ENCODE data around the gene LONRF3.

The LONRF3 gene

DNA sequence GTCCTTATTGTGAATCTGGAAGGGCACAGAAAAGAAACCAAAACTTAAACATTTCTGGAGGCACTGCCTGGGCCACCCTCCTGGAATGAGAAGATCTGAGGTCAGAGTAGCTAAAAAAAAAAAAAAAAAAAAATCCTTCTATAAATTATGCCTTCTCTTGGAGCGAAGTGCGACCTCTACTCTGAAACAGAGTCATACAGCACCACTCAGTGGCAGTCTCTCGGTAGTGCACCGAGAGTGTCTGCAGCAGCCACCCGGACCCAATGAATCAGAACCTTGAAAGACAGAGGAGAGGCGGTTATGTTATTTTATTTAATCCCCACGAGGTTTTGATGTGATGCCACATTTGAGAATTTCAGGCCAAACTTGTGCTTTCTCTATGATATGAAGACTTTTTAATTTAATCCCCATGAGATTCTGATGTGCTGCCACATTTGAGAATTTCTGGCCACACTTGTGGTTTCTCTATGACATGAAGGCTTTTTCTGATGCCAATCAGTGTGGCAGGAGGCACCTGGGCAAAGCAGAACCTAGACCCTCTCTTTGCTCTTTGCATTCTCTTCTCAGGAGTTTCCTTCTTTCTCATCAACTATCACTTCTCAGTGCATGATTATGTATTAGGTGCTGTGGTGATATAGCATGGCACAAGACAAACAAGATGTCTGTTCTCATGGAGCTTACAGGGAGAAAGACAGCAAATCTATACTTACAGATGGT is 92.8 kb downstream of the LONRF3 start:
- Histone ChIP-seq H3K9me3 (ENCODE audit: control insufficient read depth, insufficient read depth, low read depth, low read length) (no peaks in the 10 kb centered on the region), H3K4me3 (ENCODE audit: low read depth, low read length) (no peak overlapping the region), H3K27ac (ENCODE audit: extremely low read depth, low read depth, low read length) (no peak overlapping the region), H3K4me1 (ENCODE audit: control insufficient read depth, insufficient read depth, low read length) (no peaks in the 10 kb centered on the region), H3K36me3 (ENCODE audit: control insufficient read depth in 2 of 2, insufficient read depth in 1 of 2, low read length in 2 of 2) (no peaks in the 10 kb centered on the region)
- POLR2A ChIA-PET, result interaction anchor here (0.6 to 0.9 kb wide), 2 partner anchors 59 to 244 kb away, joined by 4 to 6 read pairs; partner anchors contain the start of gene ZCCHC12
- CTCF ChIA-PET, result interaction anchor here (0.6 to 7.7 kb wide), 32 partner anchors 8 to 916 kb away, joined by 3 to 42 read pairs (median 4); no protein-coding TSS in a partner anchor
- TF ChIP-seq, protein P1, sequence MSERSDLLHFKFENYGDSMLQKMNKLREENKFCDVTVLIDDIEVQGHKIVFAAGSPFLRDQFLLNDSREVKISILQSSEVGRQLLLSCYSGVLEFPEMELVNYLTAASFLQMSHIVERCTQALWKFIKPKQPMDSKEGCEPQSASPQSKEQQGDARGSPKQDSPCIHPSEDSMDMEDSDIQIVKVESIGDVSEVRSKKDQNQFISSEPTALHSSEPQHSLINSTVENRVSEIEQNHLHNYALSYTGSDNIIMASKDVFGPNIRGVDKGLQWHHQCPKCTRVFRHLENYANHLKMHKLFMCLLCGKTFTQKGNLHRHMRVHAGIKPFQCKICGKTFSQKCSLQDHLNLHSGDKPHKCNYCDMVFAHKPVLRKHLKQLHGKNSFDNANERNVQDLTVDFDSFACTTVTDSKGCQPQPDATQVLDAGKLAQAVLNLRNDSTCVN (tag by site-specific recombination; optimal IDR thresholded peaks at IDR 0.05), result no peak
- TF ChIP-seq, protein P2, sequence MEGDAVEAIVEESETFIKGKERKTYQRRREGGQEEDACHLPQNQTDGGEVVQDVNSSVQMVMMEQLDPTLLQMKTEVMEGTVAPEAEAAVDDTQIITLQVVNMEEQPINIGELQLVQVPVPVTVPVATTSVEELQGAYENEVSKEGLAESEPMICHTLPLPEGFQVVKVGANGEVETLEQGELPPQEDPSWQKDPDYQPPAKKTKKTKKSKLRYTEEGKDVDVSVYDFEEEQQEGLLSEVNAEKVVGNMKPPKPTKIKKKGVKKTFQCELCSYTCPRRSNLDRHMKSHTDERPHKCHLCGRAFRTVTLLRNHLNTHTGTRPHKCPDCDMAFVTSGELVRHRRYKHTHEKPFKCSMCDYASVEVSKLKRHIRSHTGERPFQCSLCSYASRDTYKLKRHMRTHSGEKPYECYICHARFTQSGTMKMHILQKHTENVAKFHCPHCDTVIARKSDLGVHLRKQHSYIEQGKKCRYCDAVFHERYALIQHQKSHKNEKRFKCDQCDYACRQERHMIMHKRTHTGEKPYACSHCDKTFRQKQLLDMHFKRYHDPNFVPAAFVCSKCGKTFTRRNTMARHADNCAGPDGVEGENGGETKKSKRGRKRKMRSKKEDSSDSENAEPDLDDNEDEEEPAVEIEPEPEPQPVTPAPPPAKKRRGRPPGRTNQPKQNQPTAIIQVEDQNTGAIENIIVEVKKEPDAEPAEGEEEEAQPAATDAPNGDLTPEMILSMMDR (tag by site-specific recombination; IDR thresholded peaks at IDR 0.05), result peak; percentile 43; the same call in 1 of the 2 replicates
- TF ChIP-seq ZNF654 (tag by site-specific recombination; IDR thresholded peaks at IDR 0.05; ENCODE audit: low read depth), result peak; percentile 76

Data from HEK293 (cell line).